ENCODE results near the gene OBP2B. TPM values are rescaled to one million over a fixed set of nuclear protein-coding genes. Genes with fewer than 3 reads are reported as not detected.

OBP2B gene
- total RNA-seq, 3 donors from 2014 or later (not counting 1 experiment from before 2014, with no cell fraction given): not detected

GRCh38 chr9:133158695-133159094, 50.4 kb downstream of the OBP2B start:
- Histone ChIP-seq H3K4me3 (ENCODE audit: low read length) (no peak overlapping the region), H3K9me3 (ENCODE audit: control insufficient read depth, insufficient read depth, low read length) (no peaks in the 10 kb centered on the region), H3K27me3 (ENCODE audit: control insufficient read depth, insufficient read depth, low read length) (peaks cover 3% of the 10 kb centered on the region), H3K36me3 (ENCODE audit: control insufficient read depth, insufficient read depth, low read length) (no peaks in the 10 kb centered on the region), H3K27ac (ENCODE audit: low read length) (no peak overlapping the region), H3K4me1 (ENCODE audit: control insufficient read depth, insufficient read depth, low read length) (peaks cover 10% of the 10 kb centered on the region)
- WGBS (ENCODE audit: insufficient coverage): 100% methylated on average over 1 of the region's 3 CpGs
- Mint-ChIP-seq H3K36me3 (no peaks in the 10 kb centered on the region), H3K4me1 (peaks cover 0 to 4% of the 10 kb centered on the region in 2 donors), H3K4me3 (no peak overlapping the region), H3K27ac (no peak overlapping the region), H3K9me3 (no peaks in the 10 kb centered on the region), H3K27me3 (ENCODE audit: low read depth in 2 of 2) (peaks cover 7 to 26% of the 10 kb centered on the region in 2 donors)
- intact Hi-C loops (cut with micrococcal nuclease): no loop called here
- TF ChIP-seq CTCF (IDR thresholded peaks at IDR 0.05): no peak
- DNase-seq (no peak), ATAC-seq (no peak)

Other genes starting within 250 kb of the OBP2B start
- gene GFI1B, start 230.6 kb downstream of the OBP2B start, total RNA-seq: 1 to 10 TPM in 2 of 3 donors, under 1 TPM in 1; 0.41 to 3.3 (median 2.8) TPM
- 10 to 100 TPM; 52.6 to 69.2 (median 60.4) TPM for gene GTF3C5, start 178.3 kb downstream of the OBP2B start, total RNA-seq
- under 1 TPM; 0.18 to 0.68 (median 0.42) TPM for gene CEL, start 147.3 kb downstream of the OBP2B start, total RNA-seq
- gene RALGDS, start 88.0 kb downstream of the OBP2B start, total RNA-seq: 100 to 1,000 TPM; 206 to 250 (median 208) TPM
- 1 to 10 TPM; 1.4 to 2.2 (median 1.7) TPM for gene GBGT1, start 45.3 kb downstream of the OBP2B start, total RNA-seq
- gene ABO, start 66.0 kb upstream of the OBP2B start, total RNA-seq: 1 to 10 TPM in 1 of 3 donors, under 1 TPM in 2; 0.20 to 4.2 (median 0.56) TPM
- 10 to 100 TPM; 13.8 to 23.5 (median 21.3) TPM for gene SURF6, start 126.9 kb upstream of the OBP2B start, total RNA-seq
- gene MED22, start 138.9 kb upstream of the OBP2B start, total RNA-seq: 10 to 100 TPM; 23.8 to 37.0 (median 28.1) TPM
- gene RPL7A, start 139.0 kb upstream of the OBP2B start, total RNA-seq: 1,000 to 10,000 TPM; 1,409 to 1,616 (median 1,600) TPM
- gene SURF1, start 147.2 kb upstream of the OBP2B start, total RNA-seq: 10 to 100 TPM; 35.6 to 44.4 (median 37.2) TPM
- 10 to 100 TPM; 14.3 to 14.9 (median 14.7) TPM for gene SURF2, start 147.3 kb upstream of the OBP2B start, total RNA-seq
- 100 to 1,000 TPM; 111 to 135 (median 114) TPM for gene SURF4, start 166.8 kb upstream of the OBP2B start, total RNA-seq
- gene STKLD1, start 167.1 kb upstream of the OBP2B start, total RNA-seq: 1 to 10 TPM in 2 of 3 donors, under 1 TPM in 1; 0.53 to 2.9 (median 1.1) TPM
- 10 to 100 TPM; 14.2 to 21.6 (median 18.8) TPM for gene REXO4, start 208.8 kb upstream of the OBP2B start, total RNA-seq
- gene ADAMTS13, start 213.1 kb upstream of the OBP2B start, total RNA-seq: 1 to 10 TPM; 2.3 to 3.0 (median 2.8) TPM

All from natural killer cell (primary cell).